ENCODE data around the gene FOXL1. TPM values are rescaled to one million over a fixed set of nuclear protein-coding genes. Genes with fewer than 3 reads are reported as not detected.

FOXL1 gene
- total RNA-seq, 2 experiments from 2014 or later, result not detected

DNA sequence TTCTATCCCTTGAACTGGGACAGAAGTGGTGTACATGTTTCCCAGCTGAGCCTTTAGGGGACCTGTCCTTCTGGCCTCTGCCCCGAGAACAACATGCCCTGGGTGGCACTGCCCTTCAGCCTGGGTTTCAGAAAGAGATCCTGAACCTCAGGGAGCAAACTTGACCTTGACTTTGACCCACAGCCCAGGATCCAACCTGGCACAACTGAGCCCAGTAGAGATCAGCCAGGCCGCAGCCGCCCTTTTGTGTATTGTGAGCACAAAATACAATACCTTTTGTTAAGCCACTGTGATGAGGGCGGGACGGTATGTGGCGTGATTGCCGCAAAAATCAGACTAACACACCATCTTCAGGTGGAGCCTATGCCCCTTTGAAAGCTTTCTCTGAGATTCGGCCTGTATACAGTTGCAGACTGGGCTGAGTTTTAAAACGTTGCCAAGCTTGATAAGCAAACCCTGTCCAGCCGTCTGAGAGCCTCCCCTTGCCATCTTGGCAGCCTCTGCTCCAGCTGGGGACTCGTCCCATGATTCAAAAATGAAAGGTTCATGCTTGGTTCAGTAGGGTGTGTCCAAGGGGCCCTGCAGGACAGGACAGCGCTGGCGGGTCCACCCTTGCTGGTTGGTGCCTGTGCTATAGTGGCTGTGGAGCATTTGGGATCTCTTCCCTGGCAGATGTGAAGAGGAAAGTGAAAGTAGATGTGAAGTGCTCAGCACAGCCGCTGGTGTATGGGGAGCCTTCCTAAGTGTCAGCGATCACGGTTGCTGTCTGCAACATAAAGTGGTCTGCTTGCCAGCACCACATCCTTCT is 40.3 kb downstream of the FOXL1 start:
- no peaks in the 10 kb centered on the region for H3K4me1 Mint-ChIP-seq
- ChIA-PET CTCF (no interaction called here), POLR2A (no interaction called here)
- intact Hi-C loops (cut with DNase I, micrococcal nuclease), result no loop called here
- H3K36me3 Mint-ChIP-seq (ENCODE audit: low read depth), result no peaks in the 10 kb centered on the region
- H3K4me3 Mint-ChIP-seq, result no peak overlapping the region
- no peaks in the 10 kb centered on the region for H3K9me3 Mint-ChIP-seq (ENCODE audit: low read depth)
- DNase-seq (no peak), ATAC-seq (no peak)
- peaks cover 8% of the 10 kb centered on the region for H3K27me3 Mint-ChIP-seq
- H3K27ac Mint-ChIP-seq, result no peak overlapping the region

- ChIA-PET CTCF (no interaction called here), POLR2A (no interaction called here)
- ATAC-seq, result no peak
- peaks cover 6% of the 10 kb centered on the region for H3K27me3 Mint-ChIP-seq
- no peak overlapping the region for H3K27ac Mint-ChIP-seq
- DNase-seq, result no peak
- intact Hi-C loops (cut with DNase I, micrococcal nuclease), result no loop called here
- H3K4me1 Mint-ChIP-seq, result no peaks in the 10 kb centered on the region
- H3K4me3 Mint-ChIP-seq, result no peak overlapping the region
- H3K9me3 Mint-ChIP-seq (ENCODE audit: low read depth), result no peaks in the 10 kb centered on the region
- no peaks in the 10 kb centered on the region for H3K36me3 Mint-ChIP-seq (ENCODE audit: low read depth)
Measured at GRCh38 chr16:86619239-86619794, 41.0 kb downstream of the FOXL1 start.

- ATAC-seq, result no peak
- Mint-ChIP-seq H3K27me3 (peaks cover 6% of the 10 kb centered on the region), H3K27ac (no peak overlapping the region), H3K4me1 (no peaks in the 10 kb centered on the region), H3K4me3 (no peak overlapping the region), H3K36me3 (ENCODE audit: low read depth) (no peaks in the 10 kb centered on the region), H3K9me3 (ENCODE audit: low read depth) (no peaks in the 10 kb centered on the region)
- no peak for DNase-seq
- CTCF ChIA-PET, result no interaction called here
- POLR2A ChIA-PET, result no interaction called here
- intact Hi-C loops (cut with DNase I, micrococcal nuclease), result no loop called here
Measured at GRCh38 chr16:86620184-86620583, 41.8 kb downstream of the FOXL1 start.

- H3K27me3 Mint-ChIP-seq, result peaks cover 4% of the 10 kb centered on the region
- CTCF ChIA-PET, result interaction anchor here (0.7 kb wide), 1 partner anchor 180 kb away, joined by 3 read pairs; no protein-coding TSS in a partner anchor
- DNase-seq (no peak), ATAC-seq (no peak)
- H3K36me3 Mint-ChIP-seq (ENCODE audit: low read depth), result no peaks in the 10 kb centered on the region
- H3K4me1 Mint-ChIP-seq, result no peaks in the 10 kb centered on the region
- intact Hi-C loops (cut with DNase I, micrococcal nuclease), result no loop called here
- H3K27ac Mint-ChIP-seq, result no peak overlapping the region
- POLR2A ChIA-PET, result no interaction called here
- no peaks in the 10 kb centered on the region for H3K9me3 Mint-ChIP-seq (ENCODE audit: low read depth)
- no peak overlapping the region for H3K4me3 Mint-ChIP-seq
Measured at GRCh38 chr16:86621966-86622365, 43.6 kb downstream of the FOXL1 start.

DNA sequence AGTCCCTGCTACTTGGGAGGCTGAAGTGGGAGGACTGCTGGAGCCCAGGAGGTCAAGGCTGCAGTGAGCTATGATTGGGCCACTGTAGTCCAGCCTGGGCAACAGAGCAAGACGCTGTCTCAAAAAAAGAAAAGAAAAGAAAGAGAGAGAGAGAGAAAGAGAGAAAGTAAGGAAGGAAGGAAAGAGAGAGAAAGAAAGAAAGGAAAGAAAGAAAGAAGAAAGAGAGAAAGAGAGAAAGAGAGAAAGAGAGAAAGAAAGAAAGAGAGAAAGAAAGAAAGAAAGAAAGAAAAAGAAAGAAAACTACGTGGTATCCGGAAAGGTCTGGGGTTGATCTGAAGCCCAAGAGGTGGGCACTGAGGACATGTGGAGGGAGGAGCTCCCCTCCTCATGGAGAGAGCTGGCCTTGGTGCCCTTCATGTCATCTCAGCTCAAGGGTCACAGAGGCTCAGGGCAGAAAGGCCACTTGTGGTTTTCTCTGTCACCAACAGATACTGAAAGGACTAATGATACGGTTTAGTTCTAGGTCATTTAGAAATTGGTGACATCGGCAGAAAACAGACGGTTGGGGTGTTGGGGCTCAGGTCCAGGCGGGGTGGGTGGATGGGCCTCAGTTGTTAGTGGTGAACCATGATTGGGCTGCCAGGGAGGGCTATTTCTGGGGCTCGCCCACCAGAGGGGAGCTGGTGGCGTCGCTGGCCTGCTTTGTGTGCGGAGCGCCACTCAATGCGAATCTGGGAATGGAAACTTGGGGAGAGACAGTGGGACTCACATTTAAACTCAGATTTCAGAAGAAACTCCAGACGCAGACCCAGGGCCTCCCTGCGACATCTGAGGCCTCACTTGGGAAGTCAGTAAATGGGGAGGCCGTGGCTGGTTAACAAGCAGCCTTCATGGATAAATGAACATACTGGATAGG is 44.6 kb downstream of the FOXL1 start:
- Mint-ChIP-seq H3K4me1 (no peaks in the 10 kb centered on the region), H3K4me3 (no peak overlapping the region), H3K27ac (no peak overlapping the region), H3K36me3 (ENCODE audit: low read depth) (no peaks in the 10 kb centered on the region), H3K27me3 (peaks cover 4% of the 10 kb centered on the region), H3K9me3 (ENCODE audit: low read depth) (no peaks in the 10 kb centered on the region)
- DNase-seq (no peak), ATAC-seq (no peak)
- CTCF ChIA-PET, result interaction anchor here (0.7 kb wide), 1 partner anchor 181 kb away, joined by 3 read pairs; no protein-coding TSS in a partner anchor
- intact Hi-C loops (cut with DNase I, micrococcal nuclease), result no loop called here
- POLR2A ChIA-PET, result no interaction called here

DNA sequence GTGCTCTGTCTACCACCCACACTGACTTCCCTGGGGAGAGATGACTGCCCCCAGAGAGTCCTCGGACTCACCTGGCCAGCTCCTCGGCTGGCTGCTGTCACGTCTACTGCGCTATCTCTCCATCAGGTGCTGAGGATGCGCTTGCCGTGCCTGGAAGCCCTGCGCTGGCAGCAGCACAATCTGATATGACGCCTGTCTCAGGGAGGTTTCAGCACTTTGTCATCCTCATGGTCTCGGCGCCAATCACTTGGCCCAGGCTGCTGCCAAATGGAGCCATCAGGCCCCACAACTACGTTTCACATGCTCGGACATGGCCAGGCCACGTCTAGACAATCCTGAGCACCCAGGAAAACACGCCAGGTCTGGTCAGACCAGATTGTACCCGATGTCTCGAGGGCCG is 46.7 kb downstream of the FOXL1 start:
- no peaks in the 10 kb centered on the region for H3K4me1 Mint-ChIP-seq
- no peak overlapping the region for H3K4me3 Mint-ChIP-seq
- POLR2A ChIA-PET, result no interaction called here
- intact Hi-C loops (cut with DNase I, micrococcal nuclease), result no loop called here
- no peak overlapping the region for H3K27ac Mint-ChIP-seq
- peaks cover 1% of the 10 kb centered on the region for H3K27me3 Mint-ChIP-seq
- no peak for DNase-seq
- H3K36me3 Mint-ChIP-seq (ENCODE audit: low read depth), result no peaks in the 10 kb centered on the region
- H3K9me3 Mint-ChIP-seq (ENCODE audit: low read depth), result no peaks in the 10 kb centered on the region
- CTCF ChIA-PET, result no interaction called here
- no peak for ATAC-seq

- H3K9me3 Mint-ChIP-seq (ENCODE audit: low read depth), result no peaks in the 10 kb centered on the region
- ChIA-PET CTCF (interaction anchor here (0.5 kb wide), 1 partner anchor 10 kb away, joined by 3 read pairs; no protein-coding TSS in a partner anchor), POLR2A (no interaction called here)
- no peak for ATAC-seq
- no peak overlapping the region for H3K27ac Mint-ChIP-seq
- no peak overlapping the region for H3K4me3 Mint-ChIP-seq
- no peak for DNase-seq
- H3K27me3 Mint-ChIP-seq, result peaks cover 1% of the 10 kb centered on the region
- H3K36me3 Mint-ChIP-seq (ENCODE audit: low read depth), result no peaks in the 10 kb centered on the region
- H3K4me1 Mint-ChIP-seq, result no peaks in the 10 kb centered on the region
- intact Hi-C loops (cut with DNase I, micrococcal nuclease), result no loop called here
Measured at GRCh38 chr16:86625821-86626220, 47.5 kb downstream of the FOXL1 start.

DNA sequence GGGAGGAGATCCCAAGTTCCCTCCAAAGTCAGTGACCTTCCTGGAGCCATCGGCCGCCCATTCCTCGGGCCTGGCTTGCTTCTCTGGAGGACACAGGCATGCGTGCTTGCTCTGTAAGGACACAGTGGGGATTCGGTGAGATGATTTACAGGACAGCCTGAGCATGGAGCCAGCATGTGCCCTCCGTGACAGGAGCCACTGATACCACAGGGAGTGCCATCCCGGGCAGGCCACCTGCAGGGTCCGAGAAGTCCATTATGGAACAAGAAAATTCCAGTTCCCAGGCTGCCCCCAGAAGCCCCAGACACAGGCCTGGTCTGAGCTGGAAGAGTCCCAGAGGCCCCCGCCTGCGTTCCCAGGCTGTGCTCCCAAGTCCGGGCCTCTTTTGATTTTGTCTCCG is 47.9 kb downstream of the FOXL1 start:
- no peak overlapping the region for H3K27ac Mint-ChIP-seq
- no peak for DNase-seq
- H3K4me1 Mint-ChIP-seq, result no peaks in the 10 kb centered on the region
- intact Hi-C loops (cut with DNase I, micrococcal nuclease), result no loop called here
- ATAC-seq, result no peak
- H3K27me3 Mint-ChIP-seq, result peaks cover 4% of the 10 kb centered on the region
- CTCF ChIA-PET, result interaction anchor here (0.5 kb wide), 1 partner anchor 9 kb away, joined by 3 read pairs; no protein-coding TSS in a partner anchor
- H3K4me3 Mint-ChIP-seq, result no peak overlapping the region
- no peaks in the 10 kb centered on the region for H3K9me3 Mint-ChIP-seq (ENCODE audit: low read depth)
- POLR2A ChIA-PET, result no interaction called here
- H3K36me3 Mint-ChIP-seq (ENCODE audit: low read depth), result no peaks in the 10 kb centered on the region

DNA sequence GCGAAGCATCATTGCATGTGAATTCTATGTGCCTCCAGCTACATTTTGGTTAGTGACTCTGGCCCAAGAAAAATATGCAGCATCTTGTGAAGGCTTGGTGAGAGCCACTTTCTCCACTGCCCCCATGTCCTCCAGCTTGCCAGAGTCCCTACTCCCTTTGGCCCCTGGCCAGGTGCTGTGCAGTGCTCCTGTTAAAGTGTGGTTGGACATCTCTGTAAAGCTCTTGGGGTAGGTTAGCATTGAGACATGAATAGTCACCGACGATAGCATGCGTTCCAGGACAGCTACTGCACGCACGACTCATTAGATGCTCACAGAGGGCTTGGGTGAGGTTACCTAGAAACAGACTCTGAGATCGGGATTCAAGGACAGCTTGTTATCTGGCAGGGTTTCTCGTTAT is 48.6 kb downstream of the FOXL1 start:
- Mint-ChIP-seq H3K27me3 (peaks cover 7% of the 10 kb centered on the region), H3K4me3 (no peak overlapping the region), H3K27ac (no peak overlapping the region), H3K36me3 (ENCODE audit: low read depth) (no peaks in the 10 kb centered on the region), H3K4me1 (no peaks in the 10 kb centered on the region), H3K9me3 (ENCODE audit: low read depth) (no peaks in the 10 kb centered on the region)
- no peak for DNase-seq
- ATAC-seq, result no peak
- CTCF ChIA-PET, result no interaction called here
- POLR2A ChIA-PET, result no interaction called here
- intact Hi-C loops (cut with DNase I, micrococcal nuclease), result no loop called here

GRCh38 chr16:86628614-86629013 is 50.3 kb downstream of the FOXL1 start:
- ChIA-PET POLR2A (no interaction called here), CTCF (interaction anchor here (0.6 kb wide), 1 partner anchor 649 kb away, joined by 3 read pairs; no protein-coding TSS in a partner anchor)

GRCh38 chr16:86630471-86630870 is 52.1 kb downstream of the FOXL1 start:
- CTCF ChIA-PET, result no interaction called here
- DNase-seq, result no peak
- Mint-ChIP-seq H3K9me3 (ENCODE audit: low read depth) (no peaks in the 10 kb centered on the region), H3K4me1 (no peaks in the 10 kb centered on the region), H3K27ac (no peak overlapping the region), H3K27me3 (peaks cover 10% of the 10 kb centered on the region), H3K4me3 (no peak overlapping the region), H3K36me3 (ENCODE audit: low read depth) (no peaks in the 10 kb centered on the region)
- intact Hi-C loops (cut with DNase I, micrococcal nuclease), result no loop called here
- ATAC-seq, result no peak
- POLR2A ChIA-PET, result no interaction called here

More at GRCh38 chr16:86628614-86629013, 50.3 kb downstream of the FOXL1 start:
- H3K36me3 Mint-ChIP-seq (ENCODE audit: low read depth), result no peaks in the 10 kb centered on the region
- intact Hi-C loops (cut with DNase I, micrococcal nuclease), result no loop called here
- DNase-seq (no peak), ATAC-seq (no peak)
- H3K9me3 Mint-ChIP-seq (ENCODE audit: low read depth), result no peaks in the 10 kb centered on the region
- H3K27me3 Mint-ChIP-seq, result peaks cover 10% of the 10 kb centered on the region
- no peak overlapping the region for H3K4me3 Mint-ChIP-seq
- H3K27ac Mint-ChIP-seq, result no peak overlapping the region
- no peaks in the 10 kb centered on the region for H3K4me1 Mint-ChIP-seq
